Neural progenitor cell (in vitro differentiated cells): ENCODE measurements around the gene PDLIM5. TPM values are rescaled to one million over a fixed set of nuclear protein-coding genes. Genes with fewer than 3 reads are reported as not detected.

Experiments used
- DNase-seq: peaks from one replicate; pipeline ENCODE4 v3.0.0-alpha.2; 2016; ENCODE audit warnings: low spot score
- H2AFZ ChIP-seq: fragments of 200-600 bp; sonication (generic); replicated peaks from 2 replicates; pipeline ENCODE4 v1.6.1; 2016; ENCODE audit warnings: antibody characterized with exemption
- H3F3A ChIP-seq: fragments of 200-600 bp; sonication (generic); 2 replicates; pipeline ENCODE4 v1.6.1; 2016; ENCODE audit warnings: antibody characterized with exemption, low read depth
- H3K27ac ChIP-seq: fragments of 200-600 bp; sonication (generic); 2 replicates; pipeline ENCODE4 v1.5.1; 2016; ENCODE audit warnings: mild to moderate bottlenecking
- H3K27me3 ChIP-seq: fragments of 200-600 bp; sonication (generic); 2 replicates; pipeline ENCODE4 v1.6.1; 2016; ENCODE audit warnings: mild to moderate bottlenecking, moderate library complexity
- H3K36me3 ChIP-seq: fragments of 200-600 bp; sonication (generic); 2 replicates; pipeline ENCODE4 v1.5.1; 2016
- H3K4me1 ChIP-seq: fragments of 200-600 bp; sonication (generic); 2 replicates; pipeline ENCODE4 v1.6.1; 2016; ENCODE audit warnings: mixed run types
- H3K4me2 ChIP-seq: fragments of 200-600 bp; sonication (generic); 2 replicates; pipeline ENCODE4 v1.6.1; 2016
- H3K4me3 ChIP-seq: fragments of 200-600 bp; sonication (generic); 2 replicates; pipeline ENCODE4 v1.5.1; 2016
- H3K79me2 ChIP-seq: fragments of 200-600 bp; sonication (generic); 2 replicates; pipeline ENCODE4 v1.6.1; 2016; ENCODE audit warnings: low read depth
- H3K9ac ChIP-seq: fragments of 200-600 bp; sonication (generic); 2 replicates; pipeline ENCODE4 v1.6.1; 2016
- H3K9me3 ChIP-seq: fragments of 200-600 bp; sonication (generic); 2 replicates; pipeline ENCODE4 v1.5.1; 2016; ENCODE audit warnings: low read depth
- H4K20me1 ChIP-seq: fragments of 200-600 bp; sonication (generic); 2 replicates; pipeline ENCODE4 v1.6.1; 2016; ENCODE audit warnings: low read depth
- H3K27ac Mint-ChIP-seq: 3 replicates; pipeline ENCODE4 v1.8.0; 2021; ENCODE audit warnings: mixed read lengths
- H3K27me3 Mint-ChIP-seq: 2 replicates; pipeline ENCODE4 v1.8.0; 2022; ENCODE audit warnings: low read depth, mild to moderate bottlenecking, inconsistent platforms, moderate library complexity, mixed read lengths; ENCODE audit not compliant: insufficient read depth
- H3K36me3 Mint-ChIP-seq: 3 replicates; pipeline ENCODE4 v1.8.0; 2021; ENCODE audit warnings: mixed read lengths
- H3K4me1 Mint-ChIP-seq: 3 replicates; pipeline ENCODE4 v1.8.0; 2021; ENCODE audit warnings: mixed read lengths
- H3K4me3 Mint-ChIP-seq: 3 replicates; pipeline ENCODE4 v1.8.0; 2021; ENCODE audit warnings: mild to moderate bottlenecking, moderate library complexity, mixed read lengths
- H3K9me3 Mint-ChIP-seq: 3 replicates; pipeline ENCODE4 v1.8.0; 2020; ENCODE audit warnings: mixed read lengths
- CTCF ChIP-seq: fragments of 200-600 bp; sonication (generic); IDR thresholded peaks from 2 replicates; pipeline ENCODE4 v1.5.1; 2017; ENCODE audit warnings: antibody characterized with exemption, mild to moderate bottlenecking
- EZH2 ChIP-seq: fragments of 200-600 bp; sonication (generic); IDR thresholded peaks from 2 replicates; pipeline ENCODE4 v1.6.1; 2017; ENCODE audit warnings: antibody characterized with exemption, mild to moderate bottlenecking, moderate library complexity
- EZH2phosphoT487 ChIP-seq: fragments of 200-600 bp; sonication (generic); IDR thresholded peaks from 2 replicates; pipeline ENCODE4 v1.6.1; 2017; ENCODE audit warnings: antibody characterized with exemption
- total RNA-seq: library from RNA; depleted of rRNA; stranded (reverse); fragments of >200 nt; gene quantifications from 2 replicates; pipeline ENCODE4 v1.2.3, GENCODE V29; 2015; ENCODE audit warnings: low replicate concordance

The PDLIM5 gene
- total RNA-seq, 1 donor from 2014 or later = 68.4 TPM

GRCh38 chr4:94472056-94472826 is 20.5 kb downstream of the PDLIM5 start:
- Histone ChIP-seq H3F3A (no peaks in the 10 kb centered on the region), H3K27me3 (no peaks in the 10 kb centered on the region), H3K9me3 (peaks cover 6% of the 10 kb centered on the region), H4K20me1 (no peaks in the 10 kb centered on the region), H3K79me2 (peaks cover 61% of the 10 kb centered on the region), H2AFZ (no peak overlapping the region), H3K4me3 (no peak overlapping the region), H3K27ac (no peak overlapping the region), H3K4me2 (no peak overlapping the region), H3K4me1 (no peaks in the 10 kb centered on the region), H3K9ac (no peak overlapping the region), H3K36me3 (peaks cover 7% of the 10 kb centered on the region)
- no peak for DNase-seq
- Mint-ChIP-seq H3K27ac (no peak overlapping the region), H3K9me3 (peaks cover 14% of the 10 kb centered on the region), H3K27me3 (no peaks in the 10 kb centered on the region), H3K4me1 (no peaks in the 10 kb centered on the region), H3K4me3 (no peak overlapping the region), H3K36me3 (peaks cover 28% of the 10 kb centered on the region)
- no peak for TF ChIP-seq CTCF
- TF ChIP-seq EZH2 = no peak
- no peak for TF ChIP-seq EZH2phosphoT487

GRCh38 chr4:94475050-94475449 is 23.3 kb downstream of the PDLIM5 start:
- Histone ChIP-seq H3K27ac (no peak overlapping the region), H3K4me1 (no peaks in the 10 kb centered on the region), H2AFZ (no peak overlapping the region), H3K9me3 (peaks cover 6% of the 10 kb centered on the region), H3K36me3 (peaks cover 7% of the 10 kb centered on the region), H4K20me1 (no peaks in the 10 kb centered on the region), H3K27me3 (no peaks in the 10 kb centered on the region), H3K9ac (no peak overlapping the region), H3K79me2 (peaks cover 66% of the 10 kb centered on the region), H3K4me2 (no peak overlapping the region), H3F3A (no peaks in the 10 kb centered on the region), H3K4me3 (no peak overlapping the region)
- no peak for TF ChIP-seq CTCF
- no peak overlapping the region for H3K27ac Mint-ChIP-seq
- no peak for DNase-seq
- peaks cover 14% of the 10 kb centered on the region for H3K36me3 Mint-ChIP-seq
- H3K9me3 Mint-ChIP-seq = peaks cover 7% of the 10 kb centered on the region
- H3K4me1 Mint-ChIP-seq = peaks cover 12% of the 10 kb centered on the region
- H3K4me3 Mint-ChIP-seq = no peak overlapping the region
- no peaks in the 10 kb centered on the region for H3K27me3 Mint-ChIP-seq

GRCh38 chr4:94475794-94476193 is 24.1 kb downstream of the PDLIM5 start:
- Mint-ChIP-seq H3K27me3 (no peaks in the 10 kb centered on the region), H3K27ac (no peak overlapping the region), H3K4me1 (peaks cover 19% of the 10 kb centered on the region), H3K9me3 (peaks cover 2% of the 10 kb centered on the region), H3K36me3 (peaks cover 7% of the 10 kb centered on the region), H3K4me3 (no peak overlapping the region)
- no peak for DNase-seq
- Histone ChIP-seq H3K9ac (no peak overlapping the region), H3K27me3 (no peaks in the 10 kb centered on the region), H3K27ac (no peak overlapping the region), H3K4me1 (peaks cover 6% of the 10 kb centered on the region), H3K4me2 (no peak overlapping the region), H4K20me1 (no peaks in the 10 kb centered on the region), H3K79me2 (peaks cover 66% of the 10 kb centered on the region), H2AFZ (no peak overlapping the region), H3K4me3 (no peak overlapping the region), H3K9me3 (peaks cover 3% of the 10 kb centered on the region), H3F3A (no peaks in the 10 kb centered on the region), H3K36me3 (no peaks in the 10 kb centered on the region)
- TF ChIP-seq EZH2phosphoT487 (no peak), CTCF (no peak), EZH2 (no peak)
